CD14-positive monocyte (primary cell): Measurements from ENCODE around the gene P4HA2. TPM values are rescaled to one million over a fixed set of nuclear protein-coding genes. Genes with fewer than 3 reads are reported as not detected.
A peak's percentile ranks its signal among the peaks of the same experiment; 100 is the strongest.

Source experiments
- DNase-seq, 3 donors: peaks; one replicate each; pipeline ENCODE4 v3.0.0-alpha.2; 2011 to 2022
- H2AFZ ChIP-seq: 2 replicates; pipeline ENCODE4 v1.6.0; 2012; ENCODE audit warnings: mild to moderate bottlenecking, low read depth, low read length, inconsistent platforms; ENCODE audit not compliant: insufficient read depth, poor library complexity, severe bottlenecking
- H3K27ac ChIP-seq, 2 donors: 1 replicate in 1 of 2; 2 replicates in 1 of 2; pipeline ENCODE4 v1.5.1; 2012 to 2013; ENCODE audit warnings: low read length in 2 of 2, control low read depth in 1 of 2, inconsistent platforms in 1 of 2, low read depth in 1 of 2, mild to moderate bottlenecking in 1 of 2
- H3K27me3 ChIP-seq, 2 donors: one replicate each; pipeline versions ENCODE4 v1.6.0 to v1.6.1; 2011 to 2013; ENCODE audit warnings: low read length in 2 of 2; ENCODE audit not compliant: control insufficient read depth in 2 of 2, insufficient read depth in 2 of 2
- H3K36me3 ChIP-seq, 2 donors: replicated peaks in 1 of 2; 1 replicate in 1 of 2; 2 replicates in 1 of 2; pipeline versions ENCODE4 v1.5.1 to v1.6.1; 2012 to 2013; ENCODE audit warnings: low read length in 2 of 2, control low read depth in 1 of 2, inconsistent platforms in 1 of 2, mild to moderate bottlenecking in 1 of 2; ENCODE audit not compliant: insufficient read depth in 2 of 2, control insufficient read depth in 1 of 2
- H3K4me1 ChIP-seq, 2 donors: 1 replicate in 1 of 2; 2 replicates in 1 of 2; pipeline versions ENCODE4 v1.5.1 to v1.6.1; 2012 to 2013; ENCODE audit warnings: low read length in 2 of 2, control low read depth in 1 of 2, inconsistent platforms in 1 of 2, mild to moderate bottlenecking in 1 of 2, moderate library complexity in 1 of 2; ENCODE audit not compliant: insufficient read depth in 2 of 2, control insufficient read depth in 1 of 2
- H3K4me2 ChIP-seq: replicated peaks from 2 replicates; pipeline ENCODE3; 2012; ENCODE audit warnings: low read length, moderate library complexity, mild to moderate bottlenecking; ENCODE audit not compliant: poor library complexity, severe bottlenecking; ENCODE audit errors: extremely low read depth
- H3K4me3 ChIP-seq, 3 experiments: fragments of 200-600 bp in 1 of 3; sonication (generic) in 1 of 3; replicated peaks in 1 of 3; 1 replicate in 2 of 3; 2 replicates in 1 of 3; pipeline ENCODE4 v1.5.1; 2011 to 2013; ENCODE audit warnings: low read length in 3 of 3, mild to moderate bottlenecking in 3 of 3, control low read depth in 2 of 3, low read depth in 2 of 3, inconsistent platforms in 1 of 3, moderate library complexity in 1 of 3
- H3K79me2 ChIP-seq: 2 replicates; pipeline ENCODE4 v1.6.0; 2012; ENCODE audit warnings: mild to moderate bottlenecking, control low read depth, inconsistent platforms, low read length, moderate library complexity; ENCODE audit not compliant: insufficient read depth
- H3K9ac ChIP-seq: 2 replicates; pipeline ENCODE4 v1.6.0; 2017; ENCODE audit warnings: low read length, mild to moderate bottlenecking; ENCODE audit not compliant: insufficient read depth, poor library complexity, severe bottlenecking
- H3K9me3 ChIP-seq, 2 donors: replicated peaks in 1 of 2; 1 replicate in 1 of 2; 2 replicates in 1 of 2; pipeline versions ENCODE4 v1.5.1 to v1.6.1; 2012 to 2013; ENCODE audit warnings: low read length in 2 of 2, control low read depth in 1 of 2; ENCODE audit not compliant: control insufficient read depth in 1 of 2, insufficient read depth in 1 of 2
- H4K20me1 ChIP-seq: 2 replicates; pipeline ENCODE4 v1.6.0; 2012; ENCODE audit warnings: mild to moderate bottlenecking, low read length, control low read depth, moderate library complexity; ENCODE audit not compliant: insufficient read depth
- H3K27ac Mint-ChIP-seq, 7 donors: one replicate each; pipeline ENCODE4 v1.8.0; 2020; ENCODE audit warnings: mild to moderate bottlenecking in 7 of 7, mixed read lengths in 7 of 7, moderate library complexity in 6 of 7, inconsistent platforms in 2 of 7
- H3K27me3 Mint-ChIP-seq, 3 donors: one replicate each; pipeline ENCODE4 v1.8.0; 2021 to 2022; ENCODE audit warnings: low read depth in 3 of 3, mild to moderate bottlenecking in 3 of 3, mixed read lengths in 3 of 3, moderate library complexity in 3 of 3, inconsistent platforms in 1 of 3
- H3K36me3 Mint-ChIP-seq, 2 donors: one replicate each; pipeline ENCODE4 v1.8.0; 2020; ENCODE audit warnings: mixed read lengths in 2 of 2, inconsistent platforms in 1 of 2, mild to moderate bottlenecking in 1 of 2
- H3K4me1 Mint-ChIP-seq: one replicate; pipeline ENCODE4 v1.8.0; 2020; ENCODE audit warnings: mild to moderate bottlenecking, mixed read lengths
- H3K4me3 Mint-ChIP-seq, 2 donors: one replicate each; pipeline ENCODE4 v1.8.0; 2020; ENCODE audit warnings: mild to moderate bottlenecking in 2 of 2, mixed read lengths in 2 of 2, moderate library complexity in 1 of 2
- H3K9me3 Mint-ChIP-seq, 7 donors: one replicate each; pipeline ENCODE4 v1.8.0; 2020 to 2022; ENCODE audit warnings: mixed read lengths in 7 of 7, mild to moderate bottlenecking in 6 of 7, moderate library complexity in 6 of 7, inconsistent platforms in 2 of 7
- CTCF ChIP-seq: fragments of 200-600 bp; IDR thresholded peaks from one replicate; pipeline ENCODE4 v1.8.0; 2022; ENCODE audit warnings: antibody characterized with exemption, mild to moderate bottlenecking
- WGBS: methylation state at CpG from one replicate; pipeline ENCODE4 v1.1.5; 2013; ENCODE audit warnings: missing lambda C conversion rate; ENCODE audit not compliant: insufficient coverage; 5-methylcytosine and 5-hydroxymethylcytosine counted together
- intact Hi-C, 2 donors: fragments of 100-400 bp; cut with micrococcal nuclease; formaldehyde crosslinking; loops; one replicate each; pipeline versions ENCODE4 v1.15.0 to v1.15.1; 2023
- polyA plus RNA-seq, 3 donors: library from polyadenylated mRNA; depleted of rRNA in 1 of 3; unstranded in 2 of 3; stranded (reverse) in 1 of 3; fragments of 300-500 nt in 2 of 3; fragments of >200 nt in 1 of 3; fragmentation: Illumina TruSeq in 2 of 3; gene quantifications; 1 replicate in 2 of 3; 2 replicates in 1 of 3; pipeline ENCODE4 v1.2.3, GENCODE V29; 2012 to 2021

The P4HA2 gene
- polyA plus RNA-seq, 3 donors = 0.12 to 0.99 (median 0.45) TPM

DNA sequence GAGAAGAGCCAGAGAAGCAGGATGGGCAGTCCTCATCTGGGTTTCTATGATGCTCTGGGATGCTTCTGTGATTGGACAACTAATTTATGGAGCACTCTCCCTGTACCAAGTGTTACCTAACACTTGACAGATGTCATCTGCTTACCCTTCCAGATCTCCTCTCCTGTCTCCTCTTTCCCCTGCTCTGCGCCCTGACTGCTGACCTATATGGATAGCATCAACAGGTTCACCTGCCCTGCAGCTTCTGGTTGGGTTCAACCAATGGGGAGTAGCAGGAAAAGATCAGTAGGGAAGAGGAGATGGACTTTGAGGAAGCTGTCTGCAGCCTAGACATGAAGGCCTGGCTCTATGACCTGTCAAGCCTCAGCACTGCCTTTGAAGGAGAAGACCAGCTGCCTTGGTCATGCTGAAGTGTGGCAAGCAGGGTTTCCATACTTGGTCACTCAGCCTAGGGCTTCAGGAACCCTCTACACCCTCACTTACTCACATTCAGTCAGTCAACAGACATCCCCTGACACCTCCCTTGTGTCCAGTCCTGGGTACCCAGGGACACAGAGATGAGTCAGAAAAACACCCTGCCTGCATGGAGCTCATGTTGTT is 11.3 kb upstream of the P4HA2 start:
- peaks cover 0 to 9% of the 10 kb centered on the region in 2 donors for H3K9me3 ChIP-seq
- intact Hi-C loops = no loop called here
- no peak for TF ChIP-seq CTCF
- H3K9ac ChIP-seq = no peak overlapping the region
- no peaks in the 10 kb centered on the region for H4K20me1 ChIP-seq
- H3K27ac ChIP-seq = no peak overlapping the region
- H3K4me3 Mint-ChIP-seq = no peak overlapping the region
- no peaks in the 10 kb centered on the region for H3K36me3 ChIP-seq
- no peaks in the 10 kb centered on the region for H3K4me1 ChIP-seq
- WGBS = no CpG with 5 or more reads among the region's 1 CpG
- peaks cover 5 to 16% (median 12%) of the 10 kb centered on the region in 7 donors for H3K9me3 Mint-ChIP-seq
- H3K4me3 ChIP-seq = no peak overlapping the region
- peaks cover 0 to 5% (median 3%) of the 10 kb centered on the region in 3 donors for H3K27me3 Mint-ChIP-seq
- H3K4me2 ChIP-seq = no peak overlapping the region
- no peak overlapping the region for H3K27ac Mint-ChIP-seq
- no peak for DNase-seq
- no peak overlapping the region for H2AFZ ChIP-seq
- H3K36me3 Mint-ChIP-seq = no peaks in the 10 kb centered on the region
- H3K4me1 Mint-ChIP-seq = no peaks in the 10 kb centered on the region
- no peaks in the 10 kb centered on the region for H3K79me2 ChIP-seq
- H3K27me3 ChIP-seq = no peaks in the 10 kb centered on the region

DNA sequence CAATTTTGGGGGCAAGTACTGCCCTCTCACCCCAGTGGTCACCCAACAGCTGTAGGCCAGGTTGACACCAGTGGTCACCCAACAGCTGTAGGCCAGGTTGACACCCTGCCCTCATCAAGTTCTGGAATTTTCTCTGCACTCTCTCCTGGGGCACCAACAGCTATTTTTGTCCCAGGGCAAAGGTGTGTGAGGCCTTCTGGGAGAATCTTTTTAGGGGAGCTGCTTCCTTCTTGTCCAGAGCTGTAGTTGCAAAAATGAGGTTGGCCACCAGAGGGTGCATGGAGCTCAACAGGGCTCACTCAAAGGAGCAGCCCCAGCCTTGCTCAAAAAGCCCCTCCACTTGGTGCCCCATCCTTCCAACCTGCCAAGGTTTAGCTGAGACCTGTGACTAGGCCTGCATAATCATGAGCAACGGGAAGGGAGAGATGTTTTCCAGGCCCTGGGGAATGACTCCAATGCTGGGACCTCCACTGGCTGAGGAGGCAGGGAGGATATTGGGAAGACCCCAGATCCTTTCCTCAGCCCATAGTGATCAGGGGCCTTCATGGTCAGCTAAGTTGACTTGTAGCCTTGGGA is 10.6 kb upstream of the P4HA2 start:
- H3K27ac Mint-ChIP-seq = no peak overlapping the region
- DNase-seq = peak; percentile 37 to 54 (median 44)
- H3K79me2 ChIP-seq = no peaks in the 10 kb centered on the region
- no peaks in the 10 kb centered on the region for H3K36me3 Mint-ChIP-seq
- H2AFZ ChIP-seq = no peak overlapping the region
- WGBS = no CpG with 5 or more reads among the region's 1 CpG
- H3K9me3 Mint-ChIP-seq = peaks cover under 1 to 12% (median 5%) of the 10 kb centered on the region in 7 donors
- H3K9me3 ChIP-seq = peaks cover 0 to 2% of the 10 kb centered on the region in 2 donors
- no peak overlapping the region for H3K4me3 Mint-ChIP-seq
- H3K4me1 Mint-ChIP-seq = no peaks in the 10 kb centered on the region
- intact Hi-C loops = no loop called here
- no peak overlapping the region for H3K27ac ChIP-seq
- no peak overlapping the region for H3K9ac ChIP-seq
- no peaks in the 10 kb centered on the region for H3K4me1 ChIP-seq
- peak; percentile 88 for TF ChIP-seq CTCF
- H4K20me1 ChIP-seq = no peaks in the 10 kb centered on the region
- H3K4me2 ChIP-seq = no peak overlapping the region
- H3K4me3 ChIP-seq = no peak overlapping the region
- H3K27me3 Mint-ChIP-seq = peaks cover 0 to 3% (median 3%) of the 10 kb centered on the region in 3 donors
- no peaks in the 10 kb centered on the region for H3K36me3 ChIP-seq
- H3K27me3 ChIP-seq = no peaks in the 10 kb centered on the region
